Uterus (tissue), 4 donors: ENCODE data around the gene AP1G1. TPM values are rescaled to one million over a fixed set of nuclear protein-coding genes. Genes with fewer than 3 reads are reported as not detected.

Experiments
- DNase-seq, 2 donors: peaks; one replicate each; pipeline ENCODE4 v3.0.0-alpha.2; 2019 to 2020
- H3K27ac ChIP-seq, 2 donors: fragments of 200-600 bp; sonication (generic); 1 replicate in 1 of 2; 2 replicates in 1 of 2; pipeline ENCODE4 v1.5.1; 2016 to 2018
- H3K27me3 ChIP-seq, 2 donors: fragments of 200-600 bp; sonication (generic); one replicate each; pipeline ENCODE4 v1.5.1; 2018 to 2019; ENCODE audit warnings: control low read depth in 1 of 2
- H3K36me3 ChIP-seq, 2 donors: fragments of 200-600 bp; sonication (generic); one replicate each; pipeline ENCODE4 v1.5.1; 2019; ENCODE audit warnings: control low read depth in 1 of 2
- H3K4me1 ChIP-seq, 2 donors: fragments of 200-600 bp; sonication (generic); one replicate each; pipeline ENCODE4 v1.5.1; 2018 to 2019; ENCODE audit warnings: control low read depth in 1 of 2
- H3K4me3 ChIP-seq, 2 donors: fragments of 200-600 bp; sonication (generic); 1 replicate in 1 of 2; 2 replicates in 1 of 2; pipeline ENCODE4 v1.5.1; 2018 to 2019; ENCODE audit warnings: mild to moderate bottlenecking in 1 of 2
- H3K9me3 ChIP-seq, 2 donors: fragments of 200-600 bp; sonication (generic); one replicate each; pipeline ENCODE4 v1.5.1; 2019; ENCODE audit warnings: control low read depth in 1 of 2
- CTCF ChIP-seq, 4 experiments: fragments of 200-600 bp in 2 of 4; fragments of 450-650 bp in 2 of 4; sonication (generic) in 2 of 4; IDR thresholded peaks; one replicate each; pipeline ENCODE4 v1.5.1; 2016 to 2019; ENCODE audit warnings: antibody characterized with exemption in 4 of 4, mild to moderate bottlenecking in 2 of 4, moderate library complexity in 1 of 4
- POLR2A ChIP-seq, 2 donors: fragments of 450-650 bp; IDR thresholded peaks; one replicate each; pipeline ENCODE4 v1.6.1; 2016; ENCODE audit warnings: antibody characterized with exemption in 2 of 2, mild to moderate bottlenecking in 1 of 2, moderate library complexity in 1 of 2
- intact Hi-C: fragments of 100-400 bp; cut with DNase I; formaldehyde crosslinking; loops from one replicate; pipeline ENCODE4 v1.15.1; 2023; ENCODE audit warnings: low total_unique reads
- total RNA-seq, 4 donors: library from RNA; depleted of rRNA in 3 of 4; stranded (reverse); fragments of >200 nt in 3 of 4; gene quantifications; one replicate each; pipeline versions ENCODE4 v1.1.0 to v1.2.4, GENCODE V29; 2014 to 2023
- donor health status: DM: yes; HTN: yes; CAD: no.

Gene AP1G1
- total RNA-seq, 4 donors from 2014 or later, result 32.5 to 125 (median 56.4) TPM

- no peak for DNase-seq
- Histone ChIP-seq H3K27me3 (no peaks in the 10 kb centered on the region), H3K4me3 (no peak overlapping the region), H3K27ac (peak overlapping the region; percentile 39 to 58), H3K4me1 (no peaks in the 10 kb centered on the region), H3K9me3 (no peaks in the 10 kb centered on the region), H3K36me3 (no peaks in the 10 kb centered on the region)
- intact Hi-C loops, result no loop called here
- TF ChIP-seq POLR2A (IDR thresholded peaks at IDR 0.05), result no peak
Measured at GRCh38 chr16:71726476-71727315, 81.9 kb downstream of the AP1G1 start.

- TF ChIP-seq CTCF (IDR thresholded peaks at IDR 0.05), result no peak
- no peak for TF ChIP-seq POLR2A (IDR thresholded peaks at IDR 0.05)
- H3K9me3 ChIP-seq, result no peaks in the 10 kb centered on the region
- H3K36me3 ChIP-seq, result no peaks in the 10 kb centered on the region
- H3K4me3 ChIP-seq, result peak within 1 kb of the TSS; percentile 58 to 92
- H3K27ac ChIP-seq, result peak within 1 kb of the TSS; percentile 85 to 98
- no peaks in the 10 kb centered on the region for H3K27me3 ChIP-seq
- intact Hi-C loops, result no loop called here
- H3K4me1 ChIP-seq, result no peaks in the 10 kb centered on the region
- DNase-seq, result no peak
Measured at GRCh38 chr16:71724320-71724751, 84.3 kb downstream of the AP1G1 start, which contains the start of gene PHLPP2. TSS of gene PHLPP2 (minus strand) at chr16:71724701. CDS start at chr16:71714795, 9,906 bp downstream.

DNA sequence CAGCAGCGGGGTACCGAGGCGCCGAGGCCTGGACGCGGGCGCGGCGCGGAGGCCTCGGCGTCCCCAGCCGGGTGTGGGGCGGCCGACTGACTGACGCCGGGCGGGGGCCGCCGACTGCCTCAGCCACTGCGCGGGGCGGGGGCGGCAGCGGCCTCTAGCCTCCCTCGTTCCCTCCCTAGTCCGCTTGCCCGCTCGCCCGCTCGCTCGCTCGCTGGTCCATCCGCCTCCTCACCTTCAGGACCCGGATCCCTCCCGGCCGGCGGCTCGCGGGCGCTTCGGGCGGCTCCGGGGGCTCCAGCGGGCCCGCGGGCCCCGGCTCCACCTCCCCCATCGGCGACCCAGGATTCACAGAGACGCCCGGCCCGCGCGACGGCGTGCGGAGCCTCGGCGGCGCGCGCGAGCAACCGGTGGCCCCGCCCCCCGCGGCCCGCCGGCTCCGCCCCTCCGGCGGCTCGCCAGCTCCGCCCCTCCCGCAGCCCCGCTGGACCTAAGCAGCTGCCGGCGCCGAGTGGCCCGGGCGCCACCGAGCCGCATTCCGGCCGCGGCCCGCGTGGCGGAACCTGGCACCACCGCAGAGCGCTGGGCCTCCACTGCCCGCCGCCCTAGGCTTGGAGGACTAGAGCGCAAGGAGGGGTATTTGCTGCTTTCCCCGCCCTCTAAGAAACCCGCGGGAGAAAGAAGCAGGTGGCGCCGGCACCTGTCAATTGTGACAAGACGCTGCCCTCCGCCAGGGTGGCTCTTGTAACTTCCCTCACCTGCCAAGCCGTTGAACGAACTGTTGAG is 84.9 kb downstream of the AP1G1 start:
- TF ChIP-seq CTCF (IDR thresholded peaks at IDR 0.05) (no peak), POLR2A (IDR thresholded peaks at IDR 0.05) (peak; percentile 44 to 54)
- Histone ChIP-seq H3K27me3 (no peaks in the 10 kb centered on the region), H3K9me3 (no peaks in the 10 kb centered on the region), H3K4me1 (no peaks in the 10 kb centered on the region), H3K27ac (peak overlapping the region; percentile 85 to 98), H3K36me3 (no peaks in the 10 kb centered on the region), H3K4me3 (peak overlapping the region; percentile 58 to 92)
- intact Hi-C loops, result no loop called here
- DNase-seq, result peak; percentile 67 to 83

- Histone ChIP-seq H3K4me3 (peak overlapping the region; percentile 58 to 92), H3K4me1 (no peaks in the 10 kb centered on the region), H3K9me3 (no peaks in the 10 kb centered on the region), H3K27me3 (no peaks in the 10 kb centered on the region), H3K27ac (peak overlapping the region; percentile 85 to 98), H3K36me3 (no peaks in the 10 kb centered on the region)
- DNase-seq, result peak; percentile 66 to 67
- TF ChIP-seq CTCF (IDR thresholded peaks at IDR 0.05) (no peak), POLR2A (IDR thresholded peaks at IDR 0.05) (no peak)
- intact Hi-C loops, result no loop called here
Measured at GRCh38 chr16:71722801-71723536, 85.7 kb downstream of the AP1G1 start.

DNA sequence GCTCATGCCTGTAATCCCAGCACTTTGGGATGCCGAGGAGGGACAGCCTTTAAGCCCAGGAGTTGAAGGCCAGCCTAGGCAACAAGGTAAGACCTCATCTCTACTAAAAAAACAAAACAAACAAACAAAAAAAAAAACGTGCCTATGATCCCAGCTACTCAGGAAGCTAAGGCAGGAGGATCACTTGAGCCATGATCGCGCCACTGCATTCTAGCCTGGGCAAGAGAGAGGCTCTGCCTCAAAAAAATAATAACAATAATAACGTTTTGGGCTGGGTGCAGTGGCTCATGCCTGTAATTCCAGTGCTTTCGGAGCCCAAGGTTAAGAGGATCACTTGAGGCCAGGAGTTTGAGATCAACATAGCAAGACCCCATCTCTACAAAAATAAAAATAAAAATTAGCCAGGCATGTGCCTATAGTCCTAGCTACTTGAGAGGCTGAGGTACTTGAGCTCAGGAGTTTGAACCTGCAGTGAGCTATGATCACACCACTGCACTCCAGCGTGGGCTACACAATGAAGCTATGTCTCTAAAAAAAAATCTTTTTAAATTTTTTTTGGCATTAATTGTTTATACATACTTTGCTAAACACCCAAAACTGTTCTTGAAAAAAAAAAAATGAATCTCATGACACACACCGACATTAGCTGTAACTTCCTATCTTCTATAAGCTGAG is 87.4 kb downstream of the AP1G1 start:
- TF ChIP-seq POLR2A (IDR thresholded peaks at IDR 0.05), result no peak
- TF ChIP-seq CTCF (IDR thresholded peaks at IDR 0.05), result no peak
- no peak overlapping the region for H3K4me3 ChIP-seq
- H3K9me3 ChIP-seq, result no peaks in the 10 kb centered on the region
- no peaks in the 10 kb centered on the region for H3K4me1 ChIP-seq
- no peaks in the 10 kb centered on the region for H3K36me3 ChIP-seq
- no peak overlapping the region for H3K27ac ChIP-seq
- DNase-seq, result no peak
- no peaks in the 10 kb centered on the region for H3K27me3 ChIP-seq
- intact Hi-C loops, result no loop called here
